ENCODE measurements around the gene MAZ. TPM values are rescaled to one million over a fixed set of nuclear protein-coding genes. Genes with fewer than 3 reads are reported as not detected.
A peak's percentile ranks its signal among the peaks of the same experiment; 100 is the strongest.
"Not testable (repeated sequence)": the region's sequence is repeated elsewhere in the genome, so short reads cannot be mapped to it uniquely, and the experiment has no call there.

Gene MAZ
- total RNA-seq = 100 to 1,000 TPM; 427 to 438 TPM

- peaks cover 59% of the 10 kb centered on the region for H3K36me3 Mint-ChIP-seq
- peaks cover 38% of the 10 kb centered on the region for H3K4me1 Mint-ChIP-seq
- no peaks in the 10 kb centered on the region for H3K9me3 Mint-ChIP-seq
- peaks cover 13% of the 10 kb centered on the region for H3K27me3 Mint-ChIP-seq
- peak within 1 kb of the TSS; percentile 100 for H3K4me3 Mint-ChIP-seq
- DNase-seq = peak; percentile 82
- peak within 1 kb of the TSS; percentile 99 for H3K27ac Mint-ChIP-seq
Observed at GRCh38 chr16:29806099-29806579, at the start of gene MAZ. TSS of gene MAZ (plus strand) at chr16:29806529. CDS start at chr16:29806702, 173 bp downstream.

- Mint-ChIP-seq H3K27me3 (no peaks in the 10 kb centered on the region), H3K27ac (no peak overlapping the region), H3K4me3 (no peak overlapping the region), H3K36me3 (no peaks in the 10 kb centered on the region), H3K9me3 (no peaks in the 10 kb centered on the region), H3K4me1 (peaks cover 21% of the 10 kb centered on the region)
- no peak for DNase-seq
Observed at GRCh38 chr16:29756654-29757053, 49.7 kb upstream of the MAZ start.

- not testable (repeated sequence) for H3K27ac Mint-ChIP-seq, DNase-seq, H3K4me3 Mint-ChIP-seq, H3K27me3 Mint-ChIP-seq, H3K9me3 Mint-ChIP-seq, H3K36me3 Mint-ChIP-seq
- H3K4me1 Mint-ChIP-seq = peaks cover 21% of the 10 kb centered on the region
Observed at GRCh38 chr16:29757086-29757485, 49.2 kb upstream of the MAZ start.

GRCh38 chr16:29757950-29758466, 48.3 kb upstream of the MAZ start:
- H3K4me1 Mint-ChIP-seq = peaks cover 21% of the 10 kb centered on the region
- H3K4me3 Mint-ChIP-seq = no peak overlapping the region
- H3K9me3 Mint-ChIP-seq = no peaks in the 10 kb centered on the region
- H3K36me3 Mint-ChIP-seq = no peaks in the 10 kb centered on the region
- no peaks in the 10 kb centered on the region for H3K27me3 Mint-ChIP-seq
- no peak overlapping the region for H3K27ac Mint-ChIP-seq
- DNase-seq = no peak

GRCh38 chr16:29760567-29761279, 45.6 kb upstream of the MAZ start:
- Mint-ChIP-seq H3K4me3 (no peak overlapping the region), H3K27me3 (no peaks in the 10 kb centered on the region), H3K9me3 (no peaks in the 10 kb centered on the region), H3K36me3 (no peaks in the 10 kb centered on the region), H3K27ac (no peak overlapping the region), H3K4me1 (peaks cover 18% of the 10 kb centered on the region)
- no peak for DNase-seq

- not testable (repeated sequence) for H3K9me3 Mint-ChIP-seq, H3K36me3 Mint-ChIP-seq, H3K27ac Mint-ChIP-seq, DNase-seq, H3K4me3 Mint-ChIP-seq, H3K27me3 Mint-ChIP-seq
- peaks cover 15% of the 10 kb centered on the region for H3K4me1 Mint-ChIP-seq
Observed at GRCh38 chr16:29761280-29761651, 45.1 kb upstream of the MAZ start.

- no peak overlapping the region for H3K4me3 Mint-ChIP-seq
- H3K4me1 Mint-ChIP-seq = peaks cover 9% of the 10 kb centered on the region
- no peaks in the 10 kb centered on the region for H3K36me3 Mint-ChIP-seq
- no peak for DNase-seq
- H3K27ac Mint-ChIP-seq = no peak overlapping the region
- H3K27me3 Mint-ChIP-seq = no peaks in the 10 kb centered on the region
- H3K9me3 Mint-ChIP-seq = no peaks in the 10 kb centered on the region
Observed at GRCh38 chr16:29761882-29762281, 44.4 kb upstream of the MAZ start.

GRCh38 chr16:29763326-29763725, 43.0 kb upstream of the MAZ start:
- Mint-ChIP-seq H3K4me1 (peaks cover 4% of the 10 kb centered on the region), H3K4me3 (no peak overlapping the region), H3K36me3 (no peaks in the 10 kb centered on the region), H3K27me3 (no peaks in the 10 kb centered on the region), H3K9me3 (no peaks in the 10 kb centered on the region), H3K27ac (no peak overlapping the region)
- DNase-seq = no peak

- Mint-ChIP-seq H3K4me3 (no peak overlapping the region), H3K4me1 (peaks cover 5% of the 10 kb centered on the region), H3K27ac (no peak overlapping the region), H3K36me3 (no peaks in the 10 kb centered on the region), H3K27me3 (no peaks in the 10 kb centered on the region), H3K9me3 (no peaks in the 10 kb centered on the region)
- DNase-seq = no peak
Observed at GRCh38 chr16:29765167-29766032, 40.9 kb upstream of the MAZ start.

GRCh38 chr16:29766571-29766970, 39.8 kb upstream of the MAZ start:
- H3K27me3 Mint-ChIP-seq = no peaks in the 10 kb centered on the region
- DNase-seq = no peak
- H3K9me3 Mint-ChIP-seq = no peaks in the 10 kb centered on the region
- no peak overlapping the region for H3K4me3 Mint-ChIP-seq
- no peak overlapping the region for H3K27ac Mint-ChIP-seq
- peaks cover 10% of the 10 kb centered on the region for H3K4me1 Mint-ChIP-seq
- H3K36me3 Mint-ChIP-seq = no peaks in the 10 kb centered on the region

- Mint-ChIP-seq H3K9me3 (no peaks in the 10 kb centered on the region), H3K4me3 (no peak overlapping the region)
Observed at GRCh38 chr16:29767062-29767461, 39.3 kb upstream of the MAZ start.

GRCh38 chr16:29769507-29769906, 36.8 kb upstream of the MAZ start:
- H3K4me1 Mint-ChIP-seq = peaks cover 8% of the 10 kb centered on the region
- no peaks in the 10 kb centered on the region for H3K27me3 Mint-ChIP-seq
- H3K4me3 Mint-ChIP-seq = no peak overlapping the region
- no peaks in the 10 kb centered on the region for H3K36me3 Mint-ChIP-seq
- no peak for DNase-seq
- H3K27ac Mint-ChIP-seq = no peak overlapping the region
- H3K9me3 Mint-ChIP-seq = no peaks in the 10 kb centered on the region

More at GRCh38 chr16:29767062-29767461, 39.3 kb upstream of the MAZ start:
- Mint-ChIP-seq H3K36me3 (no peaks in the 10 kb centered on the region), H3K27me3 (no peaks in the 10 kb centered on the region), H3K27ac (no peak overlapping the region), H3K4me1 (peaks cover 10% of the 10 kb centered on the region)
- DNase-seq = no peak

GRCh38 chr16:29770250-29770929, 35.9 kb upstream of the MAZ start:
- H3K36me3 Mint-ChIP-seq = no peaks in the 10 kb centered on the region
- H3K4me3 Mint-ChIP-seq = no peak overlapping the region
- H3K9me3 Mint-ChIP-seq = no peaks in the 10 kb centered on the region
- no peak for DNase-seq
- H3K27me3 Mint-ChIP-seq = no peaks in the 10 kb centered on the region
- peaks cover 10% of the 10 kb centered on the region for H3K4me1 Mint-ChIP-seq
- H3K27ac Mint-ChIP-seq = no peak overlapping the region

- H3K4me3 Mint-ChIP-seq, H3K36me3 Mint-ChIP-seq, H3K9me3 Mint-ChIP-seq, H3K27ac Mint-ChIP-seq, DNase-seq, H3K27me3 Mint-ChIP-seq: not testable (repeated sequence)
- peaks cover 13% of the 10 kb centered on the region for H3K4me1 Mint-ChIP-seq
Observed at GRCh38 chr16:29772330-29772729, 34.0 kb upstream of the MAZ start.

GRCh38 chr16:29774730-29775129, 31.6 kb upstream of the MAZ start:
- Mint-ChIP-seq H3K9me3 (no peaks in the 10 kb centered on the region), H3K27me3 (no peaks in the 10 kb centered on the region), H3K27ac (no peak overlapping the region), H3K4me1 (peaks cover 16% of the 10 kb centered on the region), H3K36me3 (no peaks in the 10 kb centered on the region), H3K4me3 (no peak overlapping the region)
- DNase-seq = no peak
